Stimulated activated CD8-positive, alpha-beta memory T cell treated with anti-CD3 and anti-CD28 coated beads, Interleukin-15, amount 100 ng/mL, for 24 hours (primary cell): ENCODE measurements around the gene HPD.

Experiments
- DNase-seq: peaks from one replicate; pipeline ENCODE4 v3.0.0-alpha.2; 2020; ENCODE audit warnings: low read depth

The HPD gene

DNA sequence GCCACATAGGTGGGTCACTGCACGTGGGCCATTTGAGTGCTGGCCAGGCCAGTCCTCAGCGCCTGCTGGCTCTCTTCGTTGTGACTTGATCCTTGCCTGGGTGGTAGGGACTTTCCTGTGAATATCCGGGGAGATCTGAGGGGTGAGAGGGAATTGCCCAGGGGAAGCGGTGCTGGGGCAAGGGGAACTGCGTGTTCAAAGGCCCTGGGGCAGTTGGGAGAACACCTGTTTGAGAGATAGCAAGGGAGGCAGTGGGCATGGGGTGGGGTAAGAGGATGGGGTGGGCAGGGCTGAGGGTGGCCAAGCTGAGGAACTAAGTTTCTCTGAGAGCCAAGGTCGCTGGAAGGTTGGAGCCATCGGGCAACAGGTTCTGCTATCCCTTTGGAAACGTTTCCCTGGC lies 29.8 kb downstream of the HPD start:
- DNase-seq = no peak

DNA sequence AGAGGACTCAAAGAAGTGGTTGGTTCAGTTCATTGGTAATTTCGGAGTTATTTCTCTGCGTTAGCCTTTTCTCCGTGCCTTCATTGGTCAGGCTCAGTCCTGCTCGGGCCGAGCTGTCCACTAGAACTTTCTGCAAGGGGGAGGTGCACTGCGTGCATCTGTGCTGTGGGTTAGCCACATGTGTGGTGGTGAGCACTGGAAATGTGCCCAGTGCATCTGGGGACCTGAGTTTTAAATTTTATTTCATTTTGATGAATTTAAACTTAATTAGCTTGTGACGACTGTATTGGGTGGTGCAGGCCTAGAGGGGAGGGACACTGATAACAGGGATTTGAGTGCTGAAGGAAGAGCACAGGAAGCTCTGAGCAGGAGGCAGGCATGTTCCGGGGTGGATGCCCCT lies 30.4 kb downstream of the HPD start:
- no peak for DNase-seq

DNA sequence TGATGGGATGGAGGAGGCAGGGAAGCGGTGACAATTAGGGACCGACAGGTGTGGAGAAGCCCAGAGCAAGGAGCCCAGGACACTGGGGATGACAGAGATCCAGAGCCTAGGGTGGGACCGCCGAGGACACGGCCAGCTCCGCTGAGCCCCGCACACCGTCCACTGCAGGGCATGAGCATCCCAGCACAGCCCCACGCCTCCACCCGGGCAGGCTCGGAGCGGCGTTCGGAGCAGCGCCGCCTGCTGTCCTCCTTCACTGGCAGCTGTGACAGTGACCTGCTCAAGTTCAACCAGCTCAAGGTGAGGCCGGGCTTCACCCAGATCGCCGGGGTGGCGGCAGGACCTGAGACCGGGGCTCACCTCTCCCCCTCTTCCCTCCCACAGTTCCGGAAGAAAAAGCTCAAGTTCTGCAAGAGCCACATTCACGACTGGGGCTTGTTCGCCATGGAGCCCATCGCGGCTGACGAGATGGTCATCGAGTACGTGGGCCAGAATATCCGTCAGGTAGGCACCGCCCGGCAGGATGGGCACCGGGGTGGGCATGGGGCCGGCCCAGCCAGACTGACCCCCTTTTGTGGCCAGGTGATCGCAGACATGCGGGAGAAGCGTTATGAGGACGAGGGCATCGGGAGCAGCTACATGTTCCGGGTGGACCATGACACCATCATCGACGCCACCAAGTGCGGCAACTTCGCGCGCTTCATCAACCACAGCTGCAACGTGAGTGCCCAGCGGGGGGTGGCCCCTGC lies 31.1 kb downstream of the HPD start:
- no peak for DNase-seq

GRCh38 chr12:121826318-121827150 lies 32.1 kb downstream of the HPD start:
- no peak for DNase-seq

- no peak for DNase-seq
These were observed 33.6 kb downstream of the HPD start for GRCh38 chr12:121825041-121825523.

DNA sequence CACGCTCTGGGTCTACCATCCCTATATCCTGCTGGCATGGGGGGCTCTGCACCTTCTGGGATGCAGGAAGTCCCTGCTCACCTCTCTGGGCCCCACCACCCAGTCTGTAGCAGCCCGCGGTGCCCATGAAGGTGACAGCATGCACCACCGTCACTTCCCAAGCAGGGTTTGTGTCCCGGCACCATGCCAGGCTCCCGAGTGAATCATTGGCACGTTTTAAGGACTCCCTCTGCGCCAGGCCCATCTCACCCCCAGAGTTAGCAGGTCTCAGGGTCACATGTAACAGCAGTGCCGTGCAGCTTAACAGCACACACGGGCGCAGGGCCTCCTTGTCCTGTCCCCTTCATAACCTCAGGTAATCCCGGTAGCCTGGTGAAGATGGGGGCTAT lies 34.9 kb downstream of the HPD start:
- DNase-seq = no peak

GRCh38 chr12:121823101-121823726 lies 35.4 kb downstream of the HPD start:
- DNase-seq = no peak

- DNase-seq = no peak
These were observed 36.1 kb downstream of the HPD start for GRCh38 chr12:121822393-121823100.

DNA sequence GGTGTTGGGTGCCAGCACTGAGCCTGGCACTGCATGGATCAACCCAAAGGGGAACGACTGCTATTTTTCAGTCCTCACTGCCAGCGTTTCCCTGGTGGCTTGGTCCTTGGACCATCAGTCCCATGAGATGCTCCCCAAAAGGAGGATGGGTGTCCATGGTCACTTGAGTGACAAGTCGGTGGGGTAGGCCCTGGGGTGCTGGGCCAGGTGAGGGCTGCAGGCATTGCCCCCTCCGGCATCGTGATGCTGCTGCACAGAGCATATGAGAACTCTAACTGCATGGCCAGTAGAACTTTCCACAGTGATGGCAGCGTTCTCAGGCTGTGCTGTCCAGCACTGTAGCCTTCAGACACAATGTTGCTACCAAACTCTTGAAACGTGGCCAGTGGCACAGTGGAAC lies 38.6 kb downstream of the HPD start:
- DNase-seq = no peak

DNA sequence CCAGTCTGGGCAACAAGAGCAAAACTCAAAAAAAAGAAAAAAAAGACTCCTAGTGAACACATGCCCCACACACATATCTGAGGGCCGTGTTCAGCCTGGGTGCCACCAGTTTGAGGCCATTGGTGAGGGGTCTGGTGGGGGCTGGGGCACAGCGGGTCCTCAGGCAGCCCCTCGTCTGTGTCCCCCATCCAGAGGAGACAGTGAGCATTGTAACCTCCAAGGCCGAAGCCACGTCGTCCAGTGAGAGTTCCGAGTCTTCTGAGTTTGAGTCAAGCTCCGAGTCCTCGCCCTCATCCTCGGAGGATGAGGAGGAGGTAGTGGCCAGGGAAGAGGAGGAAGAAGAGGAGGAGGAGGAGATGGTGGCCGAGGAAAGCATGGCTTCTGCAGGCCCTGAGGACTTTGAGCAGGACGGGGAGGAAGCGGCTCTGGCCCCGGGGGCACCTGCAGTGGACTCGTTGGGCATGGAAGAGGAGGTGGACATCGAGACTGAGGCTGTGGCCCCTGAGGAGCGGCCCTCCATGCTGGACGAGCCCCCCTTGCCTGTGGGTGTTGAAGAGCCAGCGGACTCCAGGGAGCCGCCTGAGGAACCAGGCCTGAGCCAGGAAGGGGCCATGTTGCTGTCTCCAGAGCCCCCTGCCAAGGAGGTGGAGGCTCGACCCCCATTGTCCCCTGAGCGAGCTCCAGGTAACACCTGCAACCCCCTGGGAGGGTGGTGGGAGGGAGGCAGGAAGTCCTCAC lies 39.3 kb downstream of the HPD start:
- DNase-seq = no peak

GRCh38 chr12:121817648-121818043 lies 41.0 kb downstream of the HPD start:
- DNase-seq = no peak

DNA sequence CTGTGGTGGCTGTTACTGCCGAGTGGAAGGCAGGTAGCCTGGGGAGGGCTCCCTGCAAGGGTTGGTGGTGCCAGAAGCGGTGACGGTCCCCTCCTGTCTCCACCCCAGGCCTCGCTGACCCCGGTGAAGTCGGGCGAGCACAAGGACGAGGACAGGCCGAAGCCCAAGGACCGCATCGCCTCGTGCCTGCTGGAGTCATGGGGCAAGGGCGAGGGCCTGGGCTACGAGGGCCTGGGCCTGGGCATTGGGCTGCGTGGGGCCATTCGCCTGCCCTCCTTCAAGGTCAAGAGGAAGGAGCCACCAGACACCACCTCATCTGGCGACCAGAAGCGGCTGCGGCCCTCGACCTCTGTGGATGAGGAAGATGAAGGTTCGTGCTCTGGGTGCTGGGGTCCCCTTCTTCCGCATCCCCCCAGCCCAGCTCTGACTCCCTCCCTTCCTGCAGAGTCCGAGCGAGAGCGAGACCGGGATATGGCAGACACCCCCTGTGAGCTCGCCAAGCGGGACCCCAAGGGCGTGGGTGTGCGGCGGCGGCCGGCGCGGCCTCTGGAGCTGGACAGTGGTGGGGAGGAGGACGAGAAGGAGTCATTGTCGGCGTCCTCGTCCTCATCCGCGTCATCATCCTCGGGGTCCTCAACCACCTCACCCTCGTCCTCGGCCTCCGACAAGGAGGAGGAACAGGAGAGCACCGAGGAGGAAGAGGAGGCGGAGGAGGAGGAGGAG lies 41.6 kb downstream of the HPD start:
- no peak for DNase-seq

DNA sequence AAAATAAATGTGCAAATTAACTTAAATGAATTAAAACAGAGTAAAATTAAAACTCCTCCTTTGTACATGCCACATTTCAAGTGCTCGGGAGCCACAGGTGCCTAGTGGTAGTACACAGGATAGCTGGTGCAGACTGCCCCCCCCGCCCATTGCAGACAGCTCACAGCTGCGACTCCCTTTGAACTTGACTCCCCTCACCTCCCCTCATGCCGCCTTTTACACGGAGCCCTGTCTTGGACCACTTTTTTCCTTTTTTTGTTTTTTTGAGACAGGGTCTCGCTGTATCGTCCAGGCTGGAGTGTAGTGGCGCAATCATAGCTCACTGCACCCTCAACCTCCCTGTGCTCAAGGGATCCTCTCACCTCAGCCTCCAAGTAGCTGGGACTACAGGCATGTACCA lies 43.4 kb downstream of the HPD start:
- DNase-seq = no peak

DNA sequence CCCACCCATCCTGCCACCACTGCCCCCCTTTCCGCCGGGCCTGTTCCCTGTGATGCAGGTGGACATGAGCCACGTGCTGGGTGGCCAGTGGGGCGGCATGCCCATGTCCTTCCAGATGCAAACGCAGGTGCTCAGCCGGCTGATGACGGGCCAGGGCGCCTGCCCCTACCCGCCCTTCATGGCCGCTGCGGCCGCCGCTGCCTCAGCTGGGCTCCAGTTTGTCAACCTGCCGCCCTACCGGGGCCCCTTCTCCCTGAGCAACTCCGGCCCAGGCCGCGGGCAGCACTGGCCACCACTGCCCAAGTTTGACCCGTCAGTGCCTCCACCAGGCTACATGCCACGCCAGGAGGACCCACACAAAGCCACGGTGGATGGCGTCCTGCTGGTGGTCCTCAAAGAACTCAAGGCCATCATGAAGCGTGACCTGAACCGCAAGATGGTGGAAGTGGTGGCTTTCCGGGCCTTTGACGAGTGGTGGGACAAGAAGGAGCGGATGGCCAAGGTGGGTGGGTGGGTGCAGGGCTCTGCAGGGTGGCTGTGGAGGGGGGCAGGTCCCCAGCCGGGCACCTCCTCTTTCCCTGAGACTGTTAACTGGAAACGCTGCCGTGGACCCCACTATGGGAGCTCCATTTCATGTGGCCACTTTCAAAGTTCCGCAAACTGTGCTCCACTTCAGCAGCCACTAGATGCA lies 44.1 kb downstream of the HPD start:
- DNase-seq = no peak

DNA sequence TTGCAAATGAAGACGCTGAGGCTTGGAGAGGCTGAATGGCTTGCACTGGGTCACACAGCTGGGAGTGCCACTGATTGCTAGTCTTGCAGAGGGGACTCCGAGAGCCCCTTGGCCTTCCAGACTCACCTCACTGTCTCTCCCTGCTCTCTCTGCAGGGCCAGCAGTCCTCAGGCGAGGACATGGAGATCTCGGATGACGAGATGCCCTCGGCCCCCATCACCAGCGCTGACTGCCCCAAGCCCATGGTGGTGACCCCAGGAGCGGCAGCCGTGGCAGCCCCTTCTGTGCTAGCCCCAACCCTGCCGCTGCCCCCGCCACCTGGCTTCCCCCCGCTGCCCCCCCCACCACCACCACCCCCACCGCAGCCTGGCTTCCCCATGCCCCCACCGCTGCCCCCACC lies 44.7 kb downstream of the HPD start:
- DNase-seq = no peak

DNA sequence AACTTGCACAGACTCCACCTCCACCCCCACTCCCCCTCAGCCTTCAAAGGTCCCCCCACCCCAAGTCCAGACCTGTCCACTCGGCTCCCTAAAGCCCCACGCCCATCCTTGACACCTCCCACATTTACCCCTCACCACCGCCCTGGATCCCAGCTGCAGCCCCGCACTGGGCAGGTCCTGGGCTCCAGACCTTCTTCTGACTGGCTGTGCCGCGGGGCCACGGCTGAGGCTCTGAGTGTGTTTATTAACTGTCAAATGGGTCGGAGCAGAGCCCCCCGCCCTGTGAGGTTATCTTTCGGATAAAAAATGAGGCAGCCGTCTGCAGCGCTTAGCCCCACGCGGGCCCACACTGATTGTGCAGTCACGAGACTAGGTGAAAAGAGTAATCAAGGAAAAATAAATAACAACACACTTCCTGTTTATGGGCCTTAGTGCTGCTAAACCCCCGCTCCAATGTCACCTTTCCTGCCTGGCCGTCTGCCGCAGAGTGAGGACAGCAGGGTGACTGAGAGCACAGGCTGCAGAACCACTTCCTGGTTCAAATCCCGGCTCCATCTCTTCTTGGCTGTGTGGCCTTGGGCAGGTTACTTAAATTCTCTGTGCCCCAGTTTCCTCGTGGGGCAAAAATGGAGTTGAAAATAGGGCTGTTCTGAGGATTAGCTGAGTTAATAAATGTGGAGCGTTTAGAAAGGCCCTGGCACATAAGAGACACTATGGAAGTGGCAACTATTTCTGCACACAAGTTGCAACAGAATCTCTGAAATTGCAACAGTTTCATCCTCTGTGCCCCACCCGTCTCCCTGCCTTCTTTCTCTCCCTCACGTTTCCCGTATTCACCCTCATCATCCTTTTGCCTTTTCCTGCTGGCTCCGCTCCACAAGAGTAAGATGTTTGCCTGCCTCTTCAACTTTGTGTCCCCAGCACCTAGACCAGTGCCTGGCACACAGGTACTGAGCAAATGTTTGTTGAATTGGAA lies 45.5 kb downstream of the HPD start:
- no peak for DNase-seq

GRCh38 chr12:121812320-121812871 lies 46.3 kb downstream of the HPD start:
- DNase-seq = no peak

DNA sequence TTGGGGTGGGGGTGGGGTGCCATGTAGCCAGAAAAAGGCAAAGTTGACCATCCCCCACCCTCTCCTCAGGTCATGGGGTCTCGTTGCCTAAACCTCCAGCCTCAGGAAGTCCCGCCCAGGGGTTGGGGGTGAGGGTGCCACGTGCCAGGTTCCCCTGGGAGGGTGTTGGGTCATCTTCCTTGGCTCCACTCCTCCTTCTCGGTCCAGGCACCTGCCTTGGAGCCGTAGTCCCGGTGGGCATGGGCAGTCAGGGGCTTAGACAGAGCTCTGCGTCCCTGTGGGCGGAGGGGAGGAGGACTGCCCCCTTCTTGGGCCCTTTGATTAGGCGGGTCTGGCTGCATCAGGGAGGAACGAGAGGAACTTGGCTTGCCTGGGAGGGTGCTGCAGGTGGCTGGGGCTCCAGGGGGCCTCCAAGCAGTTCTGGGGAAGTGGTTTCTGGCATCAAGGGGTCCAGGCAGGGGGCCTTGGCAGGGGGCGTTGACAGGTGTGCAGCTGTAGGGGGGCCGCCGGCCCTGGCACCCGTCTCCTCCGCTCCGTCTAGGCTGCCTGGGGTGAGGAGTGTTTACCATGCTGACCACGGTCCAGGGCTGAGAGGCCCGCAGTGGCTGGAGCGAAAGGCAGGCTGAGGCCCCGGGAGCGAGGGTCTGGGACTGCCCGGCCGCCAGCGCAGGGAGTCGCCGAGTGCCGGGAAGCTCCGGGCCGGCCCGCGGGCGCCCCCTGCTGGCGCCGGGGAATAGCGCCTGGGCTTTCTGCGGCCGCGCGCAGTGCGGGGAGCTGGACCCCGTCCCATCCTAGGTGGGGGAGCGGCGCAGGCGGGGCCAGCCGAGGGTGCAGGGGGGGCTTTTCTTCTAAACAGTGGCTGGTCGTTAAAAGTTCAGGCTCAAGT lies 47.0 kb downstream of the HPD start:
- peak; percentile 56 for DNase-seq
